Suprapubic skin (tissue), 3 donors: ENCODE measurements around the gene FRY.

Experiments
- POLR2A ChIP-seq, 2 donors: fragments of 450-650 bp; IDR thresholded peaks; one replicate each; pipeline ENCODE4 v1.6.1; 2017; ENCODE audit warnings: antibody characterized with exemption in 2 of 2, mild to moderate bottlenecking in 2 of 2, moderate library complexity in 2 of 2
- TF ChIP-seq, protein P1 (sequence below), 2 donors: fragments of 200-600 bp in 1 of 2; fragments of 450-650 bp in 1 of 2; sonication (generic) in 1 of 2; IDR thresholded peaks; one replicate each; pipeline ENCODE4 v1.5.1; 2016 to 2019; ENCODE audit warnings: antibody characterized with exemption in 2 of 2, mild to moderate bottlenecking in 1 of 2, moderate library complexity in 1 of 2

DNA sequence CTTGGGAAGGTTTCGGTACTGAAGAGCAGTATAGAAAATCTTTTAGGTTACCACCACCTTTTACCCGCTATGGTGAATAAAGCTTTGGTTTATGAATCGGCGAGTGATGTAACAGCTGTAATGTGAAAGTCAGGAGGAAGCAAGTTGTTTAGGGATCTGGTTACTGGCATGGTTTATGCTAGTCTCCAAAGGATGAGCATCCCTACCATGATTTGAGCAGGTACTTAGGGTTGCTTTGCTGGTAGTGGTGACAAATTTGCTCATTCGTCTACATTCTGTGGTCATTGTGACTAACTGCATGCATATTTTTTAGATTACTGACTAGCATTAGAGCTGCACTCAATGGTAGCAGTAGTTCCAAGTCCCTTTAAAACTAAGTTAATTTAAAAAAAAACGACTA, 104.1 kb downstream of the FRY start:
- TF ChIP-seq, protein P1, sequence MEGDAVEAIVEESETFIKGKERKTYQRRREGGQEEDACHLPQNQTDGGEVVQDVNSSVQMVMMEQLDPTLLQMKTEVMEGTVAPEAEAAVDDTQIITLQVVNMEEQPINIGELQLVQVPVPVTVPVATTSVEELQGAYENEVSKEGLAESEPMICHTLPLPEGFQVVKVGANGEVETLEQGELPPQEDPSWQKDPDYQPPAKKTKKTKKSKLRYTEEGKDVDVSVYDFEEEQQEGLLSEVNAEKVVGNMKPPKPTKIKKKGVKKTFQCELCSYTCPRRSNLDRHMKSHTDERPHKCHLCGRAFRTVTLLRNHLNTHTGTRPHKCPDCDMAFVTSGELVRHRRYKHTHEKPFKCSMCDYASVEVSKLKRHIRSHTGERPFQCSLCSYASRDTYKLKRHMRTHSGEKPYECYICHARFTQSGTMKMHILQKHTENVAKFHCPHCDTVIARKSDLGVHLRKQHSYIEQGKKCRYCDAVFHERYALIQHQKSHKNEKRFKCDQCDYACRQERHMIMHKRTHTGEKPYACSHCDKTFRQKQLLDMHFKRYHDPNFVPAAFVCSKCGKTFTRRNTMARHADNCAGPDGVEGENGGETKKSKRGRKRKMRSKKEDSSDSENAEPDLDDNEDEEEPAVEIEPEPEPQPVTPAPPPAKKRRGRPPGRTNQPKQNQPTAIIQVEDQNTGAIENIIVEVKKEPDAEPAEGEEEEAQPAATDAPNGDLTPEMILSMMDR (IDR thresholded peaks at IDR 0.05), result no peak
- TF ChIP-seq POLR2A (IDR thresholded peaks at IDR 0.05), result no peak
